Measurements from ENCODE around the gene FOXK1.
"Not testable (repeated sequence)": the region's sequence is repeated elsewhere in the genome, so short reads cannot be mapped to it uniquely, and the experiment has no call there.

DNA sequence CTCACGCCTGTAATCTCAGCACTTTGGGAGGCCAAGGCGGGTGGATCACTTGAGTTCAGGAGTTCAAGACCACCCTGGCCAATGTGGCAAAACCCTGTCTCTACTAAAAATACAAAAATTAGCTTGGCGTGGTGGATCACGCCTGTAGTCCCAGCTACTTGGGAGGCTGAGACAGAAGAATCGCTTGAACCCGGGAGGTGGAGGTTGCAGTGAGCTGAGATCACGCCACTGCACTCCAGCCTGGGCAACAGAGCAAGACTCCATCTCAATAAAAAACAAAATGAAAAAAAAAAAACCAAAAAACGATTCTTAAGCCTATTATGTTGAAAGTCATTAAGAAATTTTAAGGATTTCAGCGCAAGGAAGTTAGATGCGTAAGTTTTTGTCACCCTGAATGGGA is 3.6 kb downstream of the FOXK1 start:
- TF ChIP-seq, protein P1, sequence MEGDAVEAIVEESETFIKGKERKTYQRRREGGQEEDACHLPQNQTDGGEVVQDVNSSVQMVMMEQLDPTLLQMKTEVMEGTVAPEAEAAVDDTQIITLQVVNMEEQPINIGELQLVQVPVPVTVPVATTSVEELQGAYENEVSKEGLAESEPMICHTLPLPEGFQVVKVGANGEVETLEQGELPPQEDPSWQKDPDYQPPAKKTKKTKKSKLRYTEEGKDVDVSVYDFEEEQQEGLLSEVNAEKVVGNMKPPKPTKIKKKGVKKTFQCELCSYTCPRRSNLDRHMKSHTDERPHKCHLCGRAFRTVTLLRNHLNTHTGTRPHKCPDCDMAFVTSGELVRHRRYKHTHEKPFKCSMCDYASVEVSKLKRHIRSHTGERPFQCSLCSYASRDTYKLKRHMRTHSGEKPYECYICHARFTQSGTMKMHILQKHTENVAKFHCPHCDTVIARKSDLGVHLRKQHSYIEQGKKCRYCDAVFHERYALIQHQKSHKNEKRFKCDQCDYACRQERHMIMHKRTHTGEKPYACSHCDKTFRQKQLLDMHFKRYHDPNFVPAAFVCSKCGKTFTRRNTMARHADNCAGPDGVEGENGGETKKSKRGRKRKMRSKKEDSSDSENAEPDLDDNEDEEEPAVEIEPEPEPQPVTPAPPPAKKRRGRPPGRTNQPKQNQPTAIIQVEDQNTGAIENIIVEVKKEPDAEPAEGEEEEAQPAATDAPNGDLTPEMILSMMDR (IDR thresholded peaks at IDR 0.05), result not testable (repeated sequence)
- TF ChIP-seq ZFX (IDR thresholded peaks at IDR 0.05; ENCODE audit: borderline replicate concordance), result not testable (repeated sequence)

Data from 22Rv1 (cell line).